ENCODE data around the gene FAM47E. TPM values are rescaled to one million over a fixed set of nuclear protein-coding genes. Genes with fewer than 3 reads are reported as not detected.

Gene FAM47E
- total and polyA plus RNA-seq, 2 of the 8 experiments (the other 6 are each of a cell fraction or from before 2014, with no cell fraction given): 1.3 to 1.4 TPM

DNA sequence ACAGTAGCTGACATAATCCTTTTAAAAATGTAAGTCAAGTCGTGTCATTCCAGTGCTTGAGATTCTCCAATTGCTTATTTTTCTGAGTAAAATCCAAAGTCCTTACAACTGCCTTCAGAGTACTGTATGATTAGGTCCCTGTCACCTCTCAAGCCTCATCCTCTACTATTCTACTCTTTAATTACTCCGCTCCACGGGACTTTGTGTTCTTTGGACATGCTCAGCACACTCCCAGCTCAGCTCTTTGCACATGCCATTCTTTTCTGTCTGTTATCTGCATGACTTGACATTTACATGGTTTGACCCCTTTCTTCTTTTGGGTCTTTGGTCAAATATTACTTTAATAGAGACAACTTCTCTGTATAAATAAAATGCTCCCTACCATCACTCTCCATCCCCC lies 15.1 kb downstream of the FAM47E start (continued):
- TF ChIP-seq, protein P1, sequence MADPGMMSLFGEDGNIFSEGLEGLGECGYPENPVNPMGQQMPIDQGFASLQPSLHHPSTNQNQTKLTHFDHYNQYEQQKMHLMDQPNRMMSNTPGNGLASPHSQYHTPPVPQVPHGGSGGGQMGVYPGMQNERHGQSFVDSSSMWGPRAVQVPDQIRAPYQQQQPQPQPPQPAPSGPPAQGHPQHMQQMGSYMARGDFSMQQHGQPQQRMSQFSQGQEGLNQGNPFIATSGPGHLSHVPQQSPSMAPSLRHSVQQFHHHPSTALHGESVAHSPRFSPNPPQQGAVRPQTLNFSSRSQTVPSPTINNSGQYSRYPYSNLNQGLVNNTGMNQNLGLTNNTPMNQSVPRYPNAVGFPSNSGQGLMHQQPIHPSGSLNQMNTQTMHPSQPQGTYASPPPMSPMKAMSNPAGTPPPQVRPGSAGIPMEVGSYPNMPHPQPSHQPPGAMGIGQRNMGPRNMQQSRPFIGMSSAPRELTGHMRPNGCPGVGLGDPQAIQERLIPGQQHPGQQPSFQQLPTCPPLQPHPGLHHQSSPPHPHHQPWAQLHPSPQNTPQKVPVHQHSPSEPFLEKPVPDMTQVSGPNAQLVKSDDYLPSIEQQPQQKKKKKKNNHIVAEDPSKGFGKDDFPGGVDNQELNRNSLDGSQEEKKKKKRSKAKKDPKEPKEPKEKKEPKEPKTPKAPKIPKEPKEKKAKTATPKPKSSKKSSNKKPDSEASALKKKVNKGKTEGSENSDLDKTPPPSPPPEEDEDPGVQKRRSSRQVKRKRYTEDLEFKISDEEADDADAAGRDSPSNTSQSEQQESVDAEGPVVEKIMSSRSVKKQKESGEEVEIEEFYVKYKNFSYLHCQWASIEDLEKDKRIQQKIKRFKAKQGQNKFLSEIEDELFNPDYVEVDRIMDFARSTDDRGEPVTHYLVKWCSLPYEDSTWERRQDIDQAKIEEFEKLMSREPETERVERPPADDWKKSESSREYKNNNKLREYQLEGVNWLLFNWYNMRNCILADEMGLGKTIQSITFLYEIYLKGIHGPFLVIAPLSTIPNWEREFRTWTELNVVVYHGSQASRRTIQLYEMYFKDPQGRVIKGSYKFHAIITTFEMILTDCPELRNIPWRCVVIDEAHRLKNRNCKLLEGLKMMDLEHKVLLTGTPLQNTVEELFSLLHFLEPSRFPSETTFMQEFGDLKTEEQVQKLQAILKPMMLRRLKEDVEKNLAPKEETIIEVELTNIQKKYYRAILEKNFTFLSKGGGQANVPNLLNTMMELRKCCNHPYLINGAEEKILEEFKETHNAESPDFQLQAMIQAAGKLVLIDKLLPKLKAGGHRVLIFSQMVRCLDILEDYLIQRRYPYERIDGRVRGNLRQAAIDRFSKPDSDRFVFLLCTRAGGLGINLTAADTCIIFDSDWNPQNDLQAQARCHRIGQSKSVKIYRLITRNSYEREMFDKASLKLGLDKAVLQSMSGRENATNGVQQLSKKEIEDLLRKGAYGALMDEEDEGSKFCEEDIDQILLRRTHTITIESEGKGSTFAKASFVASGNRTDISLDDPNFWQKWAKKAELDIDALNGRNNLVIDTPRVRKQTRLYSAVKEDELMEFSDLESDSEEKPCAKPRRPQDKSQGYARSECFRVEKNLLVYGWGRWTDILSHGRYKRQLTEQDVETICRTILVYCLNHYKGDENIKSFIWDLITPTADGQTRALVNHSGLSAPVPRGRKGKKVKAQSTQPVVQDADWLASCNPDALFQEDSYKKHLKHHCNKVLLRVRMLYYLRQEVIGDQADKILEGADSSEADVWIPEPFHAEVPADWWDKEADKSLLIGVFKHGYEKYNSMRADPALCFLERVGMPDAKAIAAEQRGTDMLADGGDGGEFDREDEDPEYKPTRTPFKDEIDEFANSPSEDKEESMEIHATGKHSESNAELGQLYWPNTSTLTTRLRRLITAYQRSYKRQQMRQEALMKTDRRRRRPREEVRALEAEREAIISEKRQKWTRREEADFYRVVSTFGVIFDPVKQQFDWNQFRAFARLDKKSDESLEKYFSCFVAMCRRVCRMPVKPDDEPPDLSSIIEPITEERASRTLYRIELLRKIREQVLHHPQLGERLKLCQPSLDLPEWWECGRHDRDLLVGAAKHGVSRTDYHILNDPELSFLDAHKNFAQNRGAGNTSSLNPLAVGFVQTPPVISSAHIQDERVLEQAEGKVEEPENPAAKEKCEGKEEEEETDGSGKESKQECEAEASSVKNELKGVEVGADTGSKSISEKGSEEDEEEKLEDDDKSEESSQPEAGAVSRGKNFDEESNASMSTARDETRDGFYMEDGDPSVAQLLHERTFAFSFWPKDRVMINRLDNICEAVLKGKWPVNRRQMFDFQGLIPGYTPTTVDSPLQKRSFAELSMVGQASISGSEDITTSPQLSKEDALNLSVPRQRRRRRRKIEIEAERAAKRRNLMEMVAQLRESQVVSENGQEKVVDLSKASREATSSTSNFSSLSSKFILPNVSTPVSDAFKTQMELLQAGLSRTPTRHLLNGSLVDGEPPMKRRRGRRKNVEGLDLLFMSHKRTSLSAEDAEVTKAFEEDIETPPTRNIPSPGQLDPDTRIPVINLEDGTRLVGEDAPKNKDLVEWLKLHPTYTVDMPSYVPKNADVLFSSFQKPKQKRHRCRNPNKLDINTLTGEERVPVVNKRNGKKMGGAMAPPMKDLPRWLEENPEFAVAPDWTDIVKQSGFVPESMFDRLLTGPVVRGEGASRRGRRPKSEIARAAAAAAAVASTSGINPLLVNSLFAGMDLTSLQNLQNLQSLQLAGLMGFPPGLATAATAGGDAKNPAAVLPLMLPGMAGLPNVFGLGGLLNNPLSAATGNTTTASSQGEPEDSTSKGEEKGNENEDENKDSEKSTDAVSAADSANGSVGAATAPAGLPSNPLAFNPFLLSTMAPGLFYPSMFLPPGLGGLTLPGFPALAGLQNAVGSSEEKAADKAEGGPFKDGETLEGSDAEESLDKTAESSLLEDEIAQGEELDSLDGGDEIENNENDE (IDR thresholded peaks at IDR 0.05; ENCODE audit: insufficient replicate concordance, low read length): no peak
- TF ChIP-seq YY1 (IDR thresholded peaks at IDR 0.05; ENCODE audit: low read depth, low read length) (no peak), EP300 (IDR thresholded peaks at IDR 0.05; ENCODE audit: borderline replicate concordance in 1 of 2, low read depth in 2 of 2, low read length in 2 of 2) (no peak), PHF8 (conservative IDR thresholded peaks at IDR 0.05; ENCODE audit: low read depth, low read length) (no peak), SIRT6 (IDR thresholded peaks at IDR 0.05; ENCODE audit: low read length) (no peak), BACH1 (IDR thresholded peaks at IDR 0.05; ENCODE audit: low read length) (no peak), HDAC2 (IDR thresholded peaks at IDR 0.05; ENCODE audit: borderline replicate concordance in 1 of 2, low read depth in 2 of 2, low read length in 2 of 2) (no peak), CREB1 (IDR thresholded peaks at IDR 0.05) (no peak), RNF2 (IDR thresholded peaks at IDR 0.05; ENCODE audit: borderline replicate concordance, low read depth, low read length, missing control alignments, poor library complexity, severe bottlenecking) (no peak), EGR1 (IDR thresholded peaks at IDR 0.05; ENCODE audit: borderline replicate concordance, low read depth, low read length) (no peak)

All from H1 (cell line).